Mucosa of stomach (tissue), 1 donor: ENCODE results near the gene MAP3K21.

ENCODE experiments used
- H3K27me3 ChIP-seq: one replicate; pipeline ENCODE4 v1.7.0; 2013; ENCODE audit warnings: mild to moderate bottlenecking, low read length; ENCODE audit not compliant: control insufficient read depth, insufficient read depth
- H3K36me3 ChIP-seq: one replicate; pipeline ENCODE4 v1.7.0; 2013; ENCODE audit warnings: low read length; ENCODE audit not compliant: control insufficient read depth, insufficient read depth
- H3K4me1 ChIP-seq: one replicate; pipeline ENCODE4 v1.7.0; 2013; ENCODE audit warnings: mild to moderate bottlenecking, low read length; ENCODE audit not compliant: control insufficient read depth, insufficient read depth
- H3K4me3 ChIP-seq: one replicate; pipeline ENCODE4 v1.7.0; 2013; ENCODE audit warnings: low read length
- H3K9ac ChIP-seq: one replicate; pipeline ENCODE4 v1.7.0; 2013; ENCODE audit warnings: mild to moderate bottlenecking, low read length, moderate library complexity
- H3K9me3 ChIP-seq: one replicate; pipeline ENCODE4 v1.7.0; 2013; ENCODE audit warnings: mild to moderate bottlenecking, low read length, moderate library complexity; ENCODE audit not compliant: control insufficient read depth
- donor health status: Pancreatic carcinoma.

The MAP3K21 gene

DNA sequence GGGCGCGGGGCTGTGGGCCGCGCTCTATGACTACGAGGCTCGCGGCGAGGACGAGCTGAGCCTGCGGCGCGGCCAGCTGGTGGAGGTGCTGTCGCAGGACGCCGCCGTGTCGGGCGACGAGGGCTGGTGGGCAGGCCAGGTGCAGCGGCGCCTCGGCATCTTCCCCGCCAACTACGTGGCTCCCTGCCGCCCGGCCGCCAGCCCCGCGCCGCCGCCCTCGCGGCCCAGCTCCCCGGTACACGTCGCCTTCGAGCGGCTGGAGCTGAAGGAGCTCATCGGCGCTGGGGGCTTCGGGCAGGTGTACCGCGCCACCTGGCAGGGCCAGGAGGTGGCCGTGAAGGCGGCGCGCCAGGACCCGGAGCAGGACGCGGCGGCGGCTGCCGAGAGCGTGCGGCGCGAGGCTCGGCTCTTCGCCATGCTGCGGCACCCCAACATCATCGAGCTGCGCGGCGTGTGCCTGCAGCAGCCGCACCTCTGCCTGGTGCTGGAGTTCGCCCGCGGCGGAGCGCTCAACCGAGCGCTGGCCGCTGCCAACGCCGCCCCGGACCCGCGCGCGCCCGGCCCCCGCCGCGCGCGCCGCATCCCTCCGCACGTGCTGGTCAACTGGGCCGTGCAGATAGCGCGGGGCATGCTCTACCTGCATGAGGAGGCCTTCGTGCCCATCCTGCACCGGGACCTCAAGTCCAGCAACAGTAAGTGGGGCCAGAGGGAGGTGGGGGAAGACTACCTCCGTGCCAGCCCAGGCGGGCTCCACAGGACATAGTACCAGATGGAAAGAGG, 808 bp downstream of the MAP3K21 start:
- H3K4me3 ChIP-seq: peak overlapping the region; percentile 60
- no peaks in the 10 kb centered on the region for H3K36me3 ChIP-seq
- peak overlapping the region; percentile 74 for H3K9ac ChIP-seq
- peaks cover 4% of the 10 kb centered on the region for H3K4me1 ChIP-seq
- H3K9me3 ChIP-seq: no peaks in the 10 kb centered on the region
- H3K27me3 ChIP-seq: no peaks in the 10 kb centered on the region

DNA sequence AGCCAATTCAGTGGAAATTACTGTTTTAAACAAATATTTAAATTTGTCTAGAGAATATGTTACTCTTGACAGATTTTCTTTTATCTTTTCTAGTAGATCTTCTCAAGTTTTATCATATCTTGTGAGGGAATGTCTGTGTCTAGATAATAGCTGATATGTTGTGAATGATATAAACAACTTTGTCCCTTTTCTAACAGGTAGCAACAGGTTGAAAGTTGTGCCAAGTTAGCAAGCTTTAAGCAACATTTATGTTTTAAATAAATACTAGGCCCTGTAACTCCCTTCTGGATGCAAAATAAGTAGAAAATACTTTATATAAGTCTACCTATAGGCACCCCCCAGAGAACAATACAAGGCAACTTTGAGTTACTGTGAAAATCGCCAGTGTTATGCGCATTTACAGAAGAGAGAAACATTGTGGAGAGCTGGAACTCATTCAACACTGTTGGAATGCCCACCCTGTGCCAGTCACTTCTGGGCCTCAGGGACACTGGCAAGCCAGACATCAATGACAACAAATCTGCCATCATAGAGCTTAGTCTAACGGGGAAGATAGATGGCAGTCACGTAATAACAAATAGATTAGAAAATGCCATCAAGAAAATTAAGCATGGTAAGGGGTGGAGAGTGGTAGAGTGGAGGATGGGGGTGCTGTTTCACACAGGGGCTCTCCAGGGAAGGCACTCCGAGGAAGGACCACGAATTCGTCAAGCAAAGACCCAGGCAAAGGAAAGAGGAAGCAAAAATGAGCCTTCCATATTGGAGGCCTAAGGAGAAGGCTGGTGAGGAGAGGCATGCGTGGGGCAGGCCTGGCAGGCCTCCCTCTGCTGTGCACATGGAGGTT, 4.4 kb downstream of the MAP3K21 start:
- no peaks in the 10 kb centered on the region for H3K36me3 ChIP-seq
- H3K9me3 ChIP-seq: no peaks in the 10 kb centered on the region
- peaks cover 1% of the 10 kb centered on the region for H3K4me1 ChIP-seq
- H3K27me3 ChIP-seq: no peaks in the 10 kb centered on the region
- H3K9ac ChIP-seq: no peak overlapping the region
- no peak overlapping the region for H3K4me3 ChIP-seq

- H3K4me1 ChIP-seq: no peaks in the 10 kb centered on the region
- no peaks in the 10 kb centered on the region for H3K9me3 ChIP-seq
- H3K9ac ChIP-seq: no peak overlapping the region
- no peak overlapping the region for H3K4me3 ChIP-seq
- no peaks in the 10 kb centered on the region for H3K27me3 ChIP-seq
- no peaks in the 10 kb centered on the region for H3K36me3 ChIP-seq
Measured at GRCh38 chr1:233333086-233333485, 5.6 kb downstream of the MAP3K21 start.

GRCh38 chr1:233334092-233334491, 6.6 kb downstream of the MAP3K21 start:
- Histone ChIP-seq H3K36me3 (no peaks in the 10 kb centered on the region), H3K4me1 (peaks cover 5% of the 10 kb centered on the region), H3K4me3 (no peak overlapping the region), H3K9ac (no peak overlapping the region), H3K27me3 (no peaks in the 10 kb centered on the region), H3K9me3 (no peaks in the 10 kb centered on the region)

- H3K4me1 ChIP-seq: peaks cover 5% of the 10 kb centered on the region
- no peaks in the 10 kb centered on the region for H3K36me3 ChIP-seq
- no peaks in the 10 kb centered on the region for H3K9me3 ChIP-seq
Measured at GRCh38 chr1:233336554-233337456, 9.3 kb downstream of the MAP3K21 start.

GRCh38 chr1:233337505-233337904, 10.0 kb downstream of the MAP3K21 start:
- peaks cover 5% of the 10 kb centered on the region for H3K4me1 ChIP-seq
- H3K36me3 ChIP-seq: no peaks in the 10 kb centered on the region
- no peaks in the 10 kb centered on the region for H3K27me3 ChIP-seq

More at GRCh38 chr1:233336554-233337456, 9.3 kb downstream of the MAP3K21 start:
- no peak overlapping the region for H3K9ac ChIP-seq
- H3K27me3 ChIP-seq: no peaks in the 10 kb centered on the region
- H3K4me3 ChIP-seq: no peak overlapping the region

DNA sequence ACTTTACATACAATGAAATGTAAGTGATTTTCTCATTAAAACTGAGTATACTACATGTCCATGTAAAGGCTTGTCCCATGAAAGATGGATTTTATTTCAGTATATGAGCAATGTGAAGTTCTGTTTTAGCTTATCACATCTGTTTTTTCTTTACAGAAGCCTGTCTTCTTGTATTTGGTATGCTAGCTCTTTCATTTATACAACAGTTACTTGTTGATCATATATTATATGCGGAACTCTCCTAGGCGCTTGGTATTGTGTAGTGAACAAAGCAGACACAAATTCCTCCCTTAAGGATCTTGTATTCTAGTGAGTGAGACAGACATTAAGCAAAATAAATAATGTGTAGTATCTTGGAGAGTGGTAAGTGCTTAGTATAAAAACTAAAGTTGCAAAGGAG, 10.6 kb downstream of the MAP3K21 start:
- H3K36me3 ChIP-seq: no peaks in the 10 kb centered on the region
- peaks cover 5% of the 10 kb centered on the region for H3K4me1 ChIP-seq
- no peak overlapping the region for H3K4me3 ChIP-seq
- H3K9me3 ChIP-seq: no peaks in the 10 kb centered on the region
- H3K9ac ChIP-seq: no peak overlapping the region
- H3K27me3 ChIP-seq: no peaks in the 10 kb centered on the region

More at GRCh38 chr1:233337505-233337904, 10.0 kb downstream of the MAP3K21 start:
- Histone ChIP-seq H3K9me3 (no peaks in the 10 kb centered on the region), H3K9ac (no peak overlapping the region), H3K4me3 (no peak overlapping the region)

DNA sequence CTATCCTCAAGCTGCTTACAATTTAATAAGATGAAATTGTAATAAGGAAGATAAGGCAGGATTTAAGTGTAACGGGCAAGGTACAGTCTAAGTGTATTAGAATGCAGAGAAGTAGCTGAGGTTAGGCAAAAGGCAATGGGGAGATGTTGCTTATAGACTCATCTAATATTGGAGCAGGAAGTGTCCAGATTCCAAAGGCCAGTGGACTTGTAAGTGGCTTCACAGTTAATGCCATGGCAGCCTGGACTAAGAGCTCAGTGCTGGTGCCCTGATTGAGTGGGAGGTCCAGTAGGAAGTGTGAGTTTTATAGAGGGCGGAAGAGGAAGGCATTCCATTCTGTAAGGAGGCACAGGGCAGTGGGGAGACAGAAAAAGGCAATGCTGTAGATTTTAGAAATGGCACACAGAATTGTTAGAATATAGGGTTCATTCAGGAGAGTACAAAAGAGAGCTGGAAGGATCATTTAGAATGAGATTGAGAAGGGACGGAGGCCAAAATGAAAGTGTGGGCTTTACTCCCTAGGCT, 12.6 kb downstream of the MAP3K21 start:
- Histone ChIP-seq H3K4me3 (no peak overlapping the region), H3K36me3 (no peaks in the 10 kb centered on the region), H3K27me3 (no peaks in the 10 kb centered on the region), H3K9me3 (no peaks in the 10 kb centered on the region), H3K4me1 (peaks cover 8% of the 10 kb centered on the region), H3K9ac (no peak overlapping the region)

- peaks cover 8% of the 10 kb centered on the region for H3K4me1 ChIP-seq
- no peaks in the 10 kb centered on the region for H3K27me3 ChIP-seq
- H3K9me3 ChIP-seq: no peaks in the 10 kb centered on the region
- no peak overlapping the region for H3K9ac ChIP-seq
- no peak overlapping the region for H3K4me3 ChIP-seq
- no peaks in the 10 kb centered on the region for H3K36me3 ChIP-seq
Measured at GRCh38 chr1:233340966-233341516, 13.5 kb downstream of the MAP3K21 start.

- no peak overlapping the region for H3K9ac ChIP-seq
- H3K4me1 ChIP-seq: peaks cover 8% of the 10 kb centered on the region
- H3K4me3 ChIP-seq: no peak overlapping the region
- H3K27me3 ChIP-seq: no peaks in the 10 kb centered on the region
- H3K36me3 ChIP-seq: no peaks in the 10 kb centered on the region
- no peaks in the 10 kb centered on the region for H3K9me3 ChIP-seq
Measured at GRCh38 chr1:233342086-233342485, 14.6 kb downstream of the MAP3K21 start.

GRCh38 chr1:233343262-233343661, 15.7 kb downstream of the MAP3K21 start:
- Histone ChIP-seq H3K27me3 (no peaks in the 10 kb centered on the region), H3K4me1 (peaks cover 8% of the 10 kb centered on the region), H3K4me3 (no peak overlapping the region), H3K36me3 (no peaks in the 10 kb centered on the region), H3K9ac (no peak overlapping the region), H3K9me3 (no peaks in the 10 kb centered on the region)
